SU-DHL-6 (cell line): ENCODE data around the gene WDR62.

Experiments
- CTCF ChIP-seq: fragments of 200-600 bp; sonication (generic); IDR thresholded peaks from one replicate; pipeline ENCODE4 v1.5.1; 2017; ENCODE audit warnings: antibody characterized with exemption, mild to moderate bottlenecking, low read length, moderate library complexity; ENCODE audit not compliant: insufficient read depth, poor library complexity, severe bottlenecking
- EZH2phosphoT487 ChIP-seq: fragments of 200-600 bp; sonication (generic), shearing (Covaris generic); conservative IDR thresholded peaks from 2 replicates; pipeline ENCODE4 v1.6.1; 2018; ENCODE audit warnings: mild to moderate bottlenecking, antibody characterized with exemption, low read length, moderate library complexity, mixed read lengths

DNA sequence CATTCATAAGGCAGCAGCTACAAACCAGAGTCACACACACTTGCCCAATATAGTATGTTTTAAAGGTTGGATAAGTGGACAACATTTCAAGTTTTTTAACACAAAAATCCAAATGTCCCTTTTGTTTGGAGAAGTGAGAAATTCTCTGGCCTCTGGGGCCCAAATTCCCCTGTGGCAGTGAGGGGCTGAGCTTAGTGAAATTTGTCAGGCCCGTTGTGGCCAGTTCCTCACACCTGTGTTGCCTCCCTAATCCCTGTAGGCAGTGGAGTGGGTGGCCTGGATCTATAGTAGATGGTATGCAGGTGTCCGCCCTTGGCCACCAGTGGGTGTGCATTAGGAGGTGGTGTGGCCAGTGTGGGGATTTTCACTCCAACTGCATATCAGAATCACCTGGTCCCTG, 6.7 kb downstream of the WDR62 start:
- TF ChIP-seq CTCF (no peak), EZH2phosphoT487 (no peak)
